Activated CD4-positive, alpha-beta T cell treated with anti-CD3 and anti-CD28 coated beads for 36 hours (primary cell): ENCODE results near the gene PAN2. TPM values are rescaled to one million over a fixed set of nuclear protein-coding genes. Genes with fewer than 3 reads are reported as not detected.

Experiments
- ATAC-seq: fragments of 200-7000 bp; cut with Tn5 transposase; one replicate; pipeline ENCODE4 v1.10.0; 2021; ENCODE audit warnings: mild to moderate bottlenecking, moderate library complexity
- CTCF ChIA-PET: fragments of 350-600 bp; sonication (Branson Sonifier 250); formaldehyde crosslinking; loops from one replicate; lab custom pipeline; 2021; ENCODE audit warnings: antibody characterized with exemption; lab: Charles Lee
- POLR2A ChIA-PET: fragments of 350-600 bp; sonication (Branson Sonifier 250); formaldehyde crosslinking; loops from one replicate; lab custom pipeline; 2021; ENCODE audit warnings: antibody characterized with exemption, inconsistent platforms; lab: Charles Lee
- DNase-seq: peaks from one replicate; pipeline ENCODE4 v3.0.0-alpha.2; 2020
- H3K27ac Mint-ChIP-seq: one replicate; pipeline ENCODE4 v1.8.0; 2021; ENCODE audit warnings: mixed read lengths
- H3K27me3 Mint-ChIP-seq: one replicate; pipeline ENCODE4 v1.8.0; 2021; ENCODE audit warnings: mixed read lengths
- H3K36me3 Mint-ChIP-seq: one replicate; pipeline ENCODE4 v1.8.0; 2021; ENCODE audit warnings: low read depth, mixed read lengths
- H3K4me1 Mint-ChIP-seq: one replicate; pipeline ENCODE4 v1.8.0; 2021; ENCODE audit warnings: mixed read lengths
- H3K4me3 Mint-ChIP-seq: one replicate; pipeline ENCODE4 v1.8.0; 2021; ENCODE audit warnings: mild to moderate bottlenecking, moderate library complexity, mixed read lengths
- H3K9me3 Mint-ChIP-seq: one replicate; pipeline ENCODE4 v1.8.0; 2021; ENCODE audit warnings: low read depth, mixed read lengths
- intact Hi-C, 2 experiments: fragments of 100-400 bp; cut with DNase I in 1 of 2; cut with micrococcal nuclease in 1 of 2; formaldehyde crosslinking; loops; one replicate each; pipeline versions ENCODE4 v1.14.2 to v1.15.1; 2022 to 2024; cut with DNase I, micrococcal nuclease
- total RNA-seq, 2 experiments: library from RNA; stranded (reverse); gene quantifications; one replicate each; pipeline ENCODE4 v1.2.3, GENCODE V29; 2021

Gene PAN2, protein sequence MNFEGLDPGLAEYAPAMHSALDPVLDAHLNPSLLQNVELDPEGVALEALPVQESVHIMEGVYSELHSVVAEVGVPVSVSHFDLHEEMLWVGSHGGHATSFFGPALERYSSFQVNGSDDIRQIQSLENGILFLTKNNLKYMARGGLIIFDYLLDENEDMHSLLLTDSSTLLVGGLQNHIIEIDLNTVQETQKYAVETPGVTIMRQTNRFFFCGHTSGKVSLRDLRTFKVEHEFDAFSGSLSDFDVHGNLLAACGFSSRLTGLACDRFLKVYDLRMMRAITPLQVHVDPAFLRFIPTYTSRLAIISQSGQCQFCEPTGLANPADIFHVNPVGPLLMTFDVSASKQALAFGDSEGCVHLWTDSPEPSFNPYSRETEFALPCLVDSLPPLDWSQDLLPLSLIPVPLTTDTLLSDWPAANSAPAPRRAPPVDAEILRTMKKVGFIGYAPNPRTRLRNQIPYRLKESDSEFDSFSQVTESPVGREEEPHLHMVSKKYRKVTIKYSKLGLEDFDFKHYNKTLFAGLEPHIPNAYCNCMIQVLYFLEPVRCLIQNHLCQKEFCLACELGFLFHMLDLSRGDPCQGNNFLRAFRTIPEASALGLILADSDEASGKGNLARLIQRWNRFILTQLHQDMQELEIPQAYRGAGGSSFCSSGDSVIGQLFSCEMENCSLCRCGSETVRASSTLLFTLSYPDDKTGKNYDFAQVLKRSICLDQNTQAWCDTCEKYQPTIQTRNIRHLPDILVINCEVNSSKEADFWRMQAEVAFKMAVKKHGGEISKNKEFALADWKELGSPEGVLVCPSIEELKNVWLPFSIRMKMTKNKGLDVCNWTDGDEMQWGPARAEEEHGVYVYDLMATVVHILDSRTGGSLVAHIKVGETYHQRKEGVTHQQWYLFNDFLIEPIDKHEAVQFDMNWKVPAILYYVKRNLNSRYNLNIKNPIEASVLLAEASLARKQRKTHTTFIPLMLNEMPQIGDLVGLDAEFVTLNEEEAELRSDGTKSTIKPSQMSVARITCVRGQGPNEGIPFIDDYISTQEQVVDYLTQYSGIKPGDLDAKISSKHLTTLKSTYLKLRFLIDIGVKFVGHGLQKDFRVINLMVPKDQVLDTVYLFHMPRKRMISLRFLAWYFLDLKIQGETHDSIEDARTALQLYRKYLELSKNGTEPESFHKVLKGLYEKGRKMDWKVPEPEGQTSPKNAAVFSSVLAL
- total RNA-seq: 10 to 100 TPM; 54.6 to 62.5 TPM

DNA sequence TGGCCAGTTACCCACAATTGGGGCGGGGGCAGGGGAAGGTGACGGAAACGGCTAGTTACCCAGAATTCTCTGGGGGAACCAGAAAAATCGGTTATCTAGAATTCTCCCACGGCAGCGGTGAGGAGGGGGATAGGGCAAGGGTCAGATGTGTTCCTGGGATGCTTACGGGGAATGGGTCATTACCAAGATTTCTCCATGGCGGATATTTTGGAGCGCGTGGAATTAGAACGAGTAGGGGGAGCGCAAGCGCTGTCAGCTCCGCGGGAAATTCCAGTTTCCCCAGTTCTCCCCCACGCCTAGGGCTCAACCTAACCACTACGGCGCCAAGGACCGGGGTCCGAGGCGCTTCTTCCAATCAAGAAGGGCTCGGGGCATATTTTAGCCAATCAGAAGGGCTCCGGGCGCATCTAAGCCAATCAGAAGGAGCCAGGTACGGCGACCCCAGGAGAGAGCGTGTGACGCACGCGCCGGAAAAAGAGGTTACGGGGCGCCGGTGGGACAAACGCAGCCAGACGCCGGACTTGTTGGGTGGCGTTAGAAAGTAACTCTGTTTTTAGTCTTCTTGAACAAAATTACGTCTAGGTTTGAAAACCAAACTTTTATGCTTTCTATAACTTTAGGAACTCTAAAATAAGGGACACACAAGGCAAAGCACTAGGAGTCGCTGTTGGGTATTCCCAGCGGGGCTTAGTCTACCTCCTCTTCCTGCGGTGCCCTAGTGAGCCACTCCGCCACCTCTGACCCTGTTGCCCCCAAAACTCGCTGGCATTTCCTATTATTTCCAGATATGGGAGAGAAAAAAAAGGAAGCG lies at the start of gene PAN2:
Gene PAN2 (minus strand): TSS at position 322 of the 811 bp plus-strand sequence. CDS start 906 bp downstream, outside the sequence.
- POLR2A ChIA-PET: interaction anchor here (0.5 to 2.2 kb wide), 4 partner anchors 14 to 69 kb away, joined by 7 to 10 read pairs (median 9); partner anchors contain the start of genes CNPY2 and STAT2

DNA sequence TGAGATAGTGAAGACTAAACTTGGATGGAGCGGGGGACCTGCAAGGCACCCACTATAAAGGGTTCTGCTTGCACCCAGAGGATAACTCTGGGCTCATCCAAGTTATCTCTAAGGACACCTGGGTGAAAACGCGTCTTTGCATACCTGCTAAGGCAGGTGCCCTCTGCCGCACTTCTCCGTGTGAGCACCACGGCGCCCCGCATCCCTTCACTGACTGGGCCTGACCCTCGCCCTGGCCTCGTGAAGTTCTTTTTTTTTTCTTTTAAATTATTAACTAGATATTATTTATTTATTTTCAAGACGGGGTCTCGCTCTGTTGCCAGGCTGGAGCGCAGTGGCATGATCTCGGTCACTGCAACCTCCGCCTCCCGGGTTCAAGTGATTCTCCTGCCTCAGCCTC lies 48.8 kb upstream of the PAN2 start:
- Mint-ChIP-seq H3K27me3 (no peaks in the 10 kb centered on the region), H3K4me3 (no peak overlapping the region), H3K4me1 (no peaks in the 10 kb centered on the region), H3K9me3 (no peaks in the 10 kb centered on the region), H3K36me3 (no peaks in the 10 kb centered on the region), H3K27ac (no peak overlapping the region)
- ATAC-seq (no peak), DNase-seq (no peak)
- CTCF ChIA-PET: interaction anchor here (1.5 kb wide), 2 partner anchors 11 to 81 kb away, joined by 5 to 6 read pairs; no protein-coding TSS in a partner anchor
- intact Hi-C loops: no loop called here
- POLR2A ChIA-PET: no interaction called here

More for the DNA sequence above, at the start of gene PAN2:
- DNase-seq (peak; percentile 96), ATAC-seq (peak; percentile 88)
- H3K9me3 Mint-ChIP-seq: no peaks in the 10 kb centered on the region
- peaks cover 37% of the 10 kb centered on the region for H3K4me1 Mint-ChIP-seq
- no peaks in the 10 kb centered on the region for H3K27me3 Mint-ChIP-seq
- peaks cover 2% of the 10 kb centered on the region for H3K36me3 Mint-ChIP-seq
- peak within 1 kb of the TSS; percentile 83 for H3K4me3 Mint-ChIP-seq
- peak within 1 kb of the TSS; percentile 99 for H3K27ac Mint-ChIP-seq
- intact Hi-C loops: loop anchor here (1.0 to 10.0 kb wide), 14 partner anchors 18 to 751 kb away; partner anchors contain the start of genes CS (in 2 of the 2), STAT2 (in 2 of the 2), ANKRD52 (in 1 of the 2) and COQ10A (in 1 of the 2)
- CTCF ChIA-PET: interaction anchor here (0.5 to 3.9 kb wide), 13 partner anchors 11 to 355 kb away, joined by 3 to 16 read pairs (median 4); partner anchors contain the start of genes CNPY2 and STAT2

DNA sequence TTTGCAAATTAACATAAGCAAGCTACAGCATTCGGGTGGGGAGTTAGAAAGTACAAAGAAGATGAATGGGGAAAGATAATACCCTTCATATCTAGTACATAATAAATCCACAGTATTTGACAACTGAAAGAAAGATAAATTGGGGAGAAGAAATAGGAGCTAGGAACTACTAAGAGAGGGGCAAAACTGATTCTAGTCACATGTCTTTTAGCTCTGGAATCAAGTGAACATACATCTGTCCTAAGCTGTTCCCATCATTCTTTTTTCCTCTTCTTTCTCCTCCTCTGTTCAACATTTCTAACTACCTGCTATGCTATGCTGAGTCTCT lies 44.2 kb upstream of the PAN2 start:
- ChIA-PET CTCF (interaction anchor here (1.0 kb wide), 3 partner anchors 39 to 86 kb away, joined by 3 to 6 read pairs (median 3); partner anchors contain the start of gene IL23A), POLR2A (no interaction called here)
- intact Hi-C loops: loop anchor here in 1 of 2 experiments (1.0 kb wide), 1 partner anchor 86 kb away; no protein-coding TSS in a partner anchor
- ATAC-seq (no peak), DNase-seq (no peak)
- no peaks in the 10 kb centered on the region for H3K9me3 Mint-ChIP-seq
- no peak overlapping the region for H3K4me3 Mint-ChIP-seq
- no peaks in the 10 kb centered on the region for H3K27me3 Mint-ChIP-seq
- no peak overlapping the region for H3K27ac Mint-ChIP-seq
- H3K36me3 Mint-ChIP-seq: no peaks in the 10 kb centered on the region
- H3K4me1 Mint-ChIP-seq: no peaks in the 10 kb centered on the region

DNA sequence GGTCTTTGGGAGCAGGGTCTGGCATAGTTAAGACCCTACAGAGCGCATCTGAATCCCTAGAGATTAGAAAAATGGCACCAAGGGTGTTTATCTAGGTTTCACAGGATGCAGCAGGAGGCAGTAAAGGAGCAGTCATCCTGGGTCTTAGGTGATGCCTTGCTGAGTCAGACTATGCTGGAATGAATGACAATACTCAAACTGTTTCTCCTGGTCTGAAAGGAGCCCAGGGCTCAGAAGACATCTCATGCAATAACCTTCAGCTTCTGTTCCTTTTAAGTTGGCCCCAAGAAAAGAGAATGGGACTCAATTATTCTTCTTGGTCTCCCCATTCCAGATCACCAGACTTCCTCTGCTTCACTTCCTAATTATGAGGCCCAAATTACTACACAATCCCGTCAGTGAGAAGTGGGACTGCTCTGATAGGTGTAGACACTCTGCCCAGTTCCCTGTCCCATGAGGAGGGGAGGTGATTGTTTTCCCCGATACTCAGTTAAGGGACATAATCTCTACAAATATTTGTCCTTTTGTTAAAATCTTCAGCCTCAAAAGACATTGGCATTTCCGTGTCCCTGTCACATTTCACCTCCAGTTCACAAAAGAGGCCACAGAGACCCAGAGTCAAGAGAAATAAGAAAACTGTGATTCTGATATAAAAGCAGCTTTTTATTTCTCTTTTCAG lies 43.6 kb upstream of the PAN2 start:
- intact Hi-C loops: loop anchor here in 1 of 2 experiments (1.0 kb wide), 1 partner anchor 87 kb away; no protein-coding TSS in a partner anchor
- Mint-ChIP-seq H3K27me3 (no peaks in the 10 kb centered on the region), H3K4me1 (no peaks in the 10 kb centered on the region), H3K27ac (no peak overlapping the region), H3K36me3 (no peaks in the 10 kb centered on the region), H3K9me3 (no peaks in the 10 kb centered on the region), H3K4me3 (no peak overlapping the region)
- peak; percentile 27 for DNase-seq
- peak; percentile 98 for ATAC-seq
- POLR2A ChIA-PET: interaction anchor here (0.6 kb wide), 1 partner anchor 72 kb away, joined by 3 read pairs; the partner anchor contains the start of gene TIMELESS
- CTCF ChIA-PET: interaction anchor here (0.8 to 1.2 kb wide), 6 partner anchors 35 to 87 kb away, joined by 3 to 6 read pairs (median 4); partner anchors contain the start of gene IL23A

DNA sequence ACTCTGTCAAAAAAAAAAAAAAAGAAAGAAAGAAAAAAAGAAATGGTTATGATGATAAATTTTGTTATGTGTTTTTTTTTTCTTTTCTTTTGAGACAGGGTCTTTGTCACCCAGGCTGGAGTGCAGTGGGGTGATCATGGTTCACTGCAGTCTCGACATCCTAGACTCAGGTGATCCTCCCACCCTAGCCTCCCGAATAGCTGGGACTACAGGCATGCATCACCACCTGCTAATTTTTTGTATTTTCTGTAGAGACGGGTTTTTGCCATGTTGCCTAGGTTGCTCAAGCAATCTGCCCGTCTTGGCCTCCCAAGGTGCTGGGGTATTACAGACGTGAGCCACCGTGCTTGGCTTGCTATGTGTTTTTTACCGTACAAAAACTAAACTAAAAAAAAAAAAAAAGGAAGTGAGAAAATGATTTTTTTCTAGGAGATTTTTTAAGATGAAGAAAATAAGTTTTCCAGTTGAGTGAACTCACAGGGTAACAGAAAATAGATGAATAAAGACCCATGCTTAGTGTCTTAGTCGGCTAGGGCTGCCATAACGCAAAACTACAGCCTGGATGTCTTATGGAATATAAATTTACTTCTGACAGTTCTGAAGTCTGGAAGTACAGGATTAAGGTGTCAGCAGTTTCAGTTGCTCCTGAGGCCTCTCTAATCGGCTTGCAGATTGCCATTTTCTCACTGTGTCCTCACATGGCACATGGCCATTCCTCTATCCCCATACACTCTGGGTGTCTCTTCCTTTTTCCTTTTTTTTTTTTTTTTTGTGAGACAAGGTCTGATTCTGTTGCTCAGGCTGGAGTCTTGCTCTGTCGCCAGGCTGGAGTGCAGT lies 42.0 kb upstream of the PAN2 start:
- CTCF ChIA-PET: interaction anchor here (0.7 kb wide), 1 partner anchor 16 kb away, joined by 3 read pairs; the partner anchor contains the start of gene STAT2
- intact Hi-C loops: no loop called here

DNA sequence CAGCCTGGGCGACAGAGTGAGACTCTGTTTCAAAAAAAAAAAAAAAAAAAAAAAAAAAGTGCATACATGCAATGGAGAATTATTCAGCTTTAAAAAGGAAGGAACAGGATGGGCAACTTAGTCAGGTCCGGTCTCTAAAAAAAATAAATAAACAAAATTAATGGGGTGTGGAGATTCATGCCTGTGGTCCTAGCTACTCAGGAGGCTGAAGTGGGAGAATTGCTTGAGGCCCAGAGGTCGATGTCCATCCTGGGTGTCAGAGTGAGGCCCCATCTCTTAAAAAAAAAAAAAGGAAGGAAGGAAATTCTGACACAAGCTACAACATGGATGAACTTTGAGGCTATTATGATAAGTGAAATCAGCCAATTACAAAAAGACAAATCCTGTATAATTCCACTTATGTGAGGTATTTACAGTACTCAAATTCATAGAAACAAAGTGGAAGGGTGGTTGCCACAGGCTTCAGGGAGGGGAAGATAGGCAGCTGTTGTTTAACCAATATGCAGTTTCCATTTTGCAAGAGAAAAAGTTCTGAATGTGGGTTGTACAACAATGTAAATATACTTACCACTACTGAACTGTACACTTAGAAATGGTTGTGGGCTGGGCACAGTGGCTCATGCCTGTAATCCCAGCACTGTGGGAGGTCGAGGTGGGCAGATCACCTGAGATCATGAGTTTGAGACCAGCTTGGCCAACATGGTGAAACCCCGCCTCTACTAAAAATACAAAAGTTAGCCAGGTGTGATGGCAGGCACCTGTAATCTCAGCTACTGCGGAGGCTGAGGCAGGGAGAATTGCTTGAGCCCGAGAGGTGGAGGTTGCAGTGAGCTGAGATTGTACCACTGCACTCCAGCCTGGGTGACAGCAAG lies 41.2 kb upstream of the PAN2 start:
- CTCF ChIA-PET: interaction anchor here (0.7 to 1.1 kb wide), 2 partner anchors 15 to 58 kb away, joined by 3 read pairs; no protein-coding TSS in a partner anchor
- H3K36me3 Mint-ChIP-seq: no peaks in the 10 kb centered on the region
- POLR2A ChIA-PET: interaction anchor here (0.7 kb wide), 1 partner anchor 368 kb away, joined by 4 read pairs; no protein-coding TSS in a partner anchor
- no peak for ATAC-seq
- no peaks in the 10 kb centered on the region for H3K9me3 Mint-ChIP-seq
- H3K27ac Mint-ChIP-seq: no peak overlapping the region
- no peak overlapping the region for H3K4me3 Mint-ChIP-seq
- H3K4me1 Mint-ChIP-seq: no peaks in the 10 kb centered on the region
- intact Hi-C loops: no loop called here
- no peak for DNase-seq
- H3K27me3 Mint-ChIP-seq: no peaks in the 10 kb centered on the region

More for the DNA sequence above, 42.0 kb upstream of the PAN2 start:
- no peak overlapping the region for H3K27ac Mint-ChIP-seq
- ATAC-seq (no peak), DNase-seq (no peak)
- POLR2A ChIA-PET: no interaction called here
- H3K36me3 Mint-ChIP-seq: no peaks in the 10 kb centered on the region
- H3K9me3 Mint-ChIP-seq: no peaks in the 10 kb centered on the region
- H3K4me1 Mint-ChIP-seq: no peaks in the 10 kb centered on the region
- no peaks in the 10 kb centered on the region for H3K27me3 Mint-ChIP-seq
- no peak overlapping the region for H3K4me3 Mint-ChIP-seq

DNA sequence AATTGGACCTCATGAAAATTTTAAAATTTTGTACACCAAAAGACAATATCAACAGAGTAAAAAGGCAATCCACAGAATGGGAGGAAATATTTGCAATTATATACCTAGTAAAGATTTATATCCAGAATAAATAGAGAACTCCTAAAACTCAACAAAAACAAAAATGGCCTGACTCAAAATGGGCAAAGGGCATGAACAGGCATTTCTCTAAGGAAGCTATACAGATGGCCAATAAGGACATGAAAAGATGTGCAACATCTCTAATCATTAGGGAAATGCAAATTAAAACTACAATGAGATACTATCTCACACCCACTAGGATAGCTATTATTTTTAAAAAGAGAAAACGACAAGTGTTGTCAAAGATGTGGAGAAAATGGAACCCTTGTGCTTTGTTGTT lies 39.7 kb upstream of the PAN2 start:
- intact Hi-C loops: no loop called here
- no peak overlapping the region for H3K27ac Mint-ChIP-seq
- no peaks in the 10 kb centered on the region for H3K4me1 Mint-ChIP-seq
- no peak overlapping the region for H3K4me3 Mint-ChIP-seq
- DNase-seq (no peak), ATAC-seq (no peak)
- no peaks in the 10 kb centered on the region for H3K27me3 Mint-ChIP-seq
- no peaks in the 10 kb centered on the region for H3K9me3 Mint-ChIP-seq
- ChIA-PET POLR2A (interaction anchor here (0.7 kb wide), 1 partner anchor 107 kb away, joined by 9 read pairs; the partner anchor contains the start of gene COQ10A), CTCF (interaction anchor here (0.6 to 1.0 kb wide), 2 partner anchors 52 to 131 kb away, joined by 3 read pairs; no protein-coding TSS in a partner anchor)
- no peaks in the 10 kb centered on the region for H3K36me3 Mint-ChIP-seq

DNA sequence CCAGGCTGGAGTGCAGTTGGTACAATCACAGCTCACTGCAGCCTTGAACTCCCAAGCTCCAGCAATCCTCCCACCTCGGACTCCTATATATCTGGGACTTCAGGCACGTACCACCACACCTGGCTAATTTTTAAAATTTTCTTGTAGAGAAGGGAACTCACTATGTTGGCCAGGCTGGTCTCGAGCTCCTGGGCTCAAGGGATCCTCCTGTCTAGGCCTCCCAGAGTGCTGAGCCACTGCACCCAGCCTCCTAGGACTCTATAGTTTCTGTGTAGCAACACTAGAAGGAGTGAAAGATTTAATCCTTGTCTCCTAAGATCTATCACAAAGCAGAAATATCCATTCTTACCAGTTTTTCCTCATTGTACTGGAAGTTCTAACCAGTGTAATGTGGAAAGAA lies 33.1 kb upstream of the PAN2 start:
- ATAC-seq (no peak), DNase-seq (no peak)
- H3K27ac Mint-ChIP-seq: no peak overlapping the region
- intact Hi-C loops: no loop called here
- no peaks in the 10 kb centered on the region for H3K4me1 Mint-ChIP-seq
- no peaks in the 10 kb centered on the region for H3K27me3 Mint-ChIP-seq
- no peak overlapping the region for H3K4me3 Mint-ChIP-seq
- no peaks in the 10 kb centered on the region for H3K9me3 Mint-ChIP-seq
- ChIA-PET CTCF (no interaction called here), POLR2A (no interaction called here)
- H3K36me3 Mint-ChIP-seq: no peaks in the 10 kb centered on the region
